Islet of Langerhans (tissue), 1 donor: ENCODE results near the gene RASGRP3.

Experiments
- FAIRE-seq: peaks from one replicate; lab custom pipeline; 2011; peaks lifted over from hg19 to GRCh38; lab: Jason Lieb, UNC

The RASGRP3 gene

DNA sequence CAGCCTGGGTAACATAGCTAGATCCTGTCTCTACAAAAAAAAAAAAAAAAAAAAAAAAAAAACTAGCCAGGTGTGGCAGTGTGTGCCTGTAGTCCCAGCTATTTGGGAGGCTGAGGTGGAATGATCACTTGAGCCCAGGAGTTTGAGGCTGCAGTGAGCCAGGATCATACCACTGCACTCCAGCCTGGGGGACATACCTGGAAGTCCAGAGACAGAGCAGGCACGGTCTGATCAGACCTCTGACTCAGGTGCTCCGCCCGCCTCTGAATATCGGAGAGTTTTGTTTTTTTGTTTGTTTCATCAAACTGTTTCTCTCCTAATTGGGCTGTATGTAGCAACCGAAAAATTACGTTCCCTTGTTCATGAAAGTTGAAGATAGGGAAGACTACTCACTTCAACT is 49.2 kb downstream of the RASGRP3 start:
- no peak for FAIRE-seq

- no peak for FAIRE-seq
Observed at GRCh38 chr2:33526132-33526531, 49.7 kb downstream of the RASGRP3 start.

- no peak for FAIRE-seq
Observed at GRCh38 chr2:33526921-33527320, 50.5 kb downstream of the RASGRP3 start.

- no peak for FAIRE-seq
Observed at GRCh38 chr2:33528441-33528950, 52.0 kb downstream of the RASGRP3 start.

DNA sequence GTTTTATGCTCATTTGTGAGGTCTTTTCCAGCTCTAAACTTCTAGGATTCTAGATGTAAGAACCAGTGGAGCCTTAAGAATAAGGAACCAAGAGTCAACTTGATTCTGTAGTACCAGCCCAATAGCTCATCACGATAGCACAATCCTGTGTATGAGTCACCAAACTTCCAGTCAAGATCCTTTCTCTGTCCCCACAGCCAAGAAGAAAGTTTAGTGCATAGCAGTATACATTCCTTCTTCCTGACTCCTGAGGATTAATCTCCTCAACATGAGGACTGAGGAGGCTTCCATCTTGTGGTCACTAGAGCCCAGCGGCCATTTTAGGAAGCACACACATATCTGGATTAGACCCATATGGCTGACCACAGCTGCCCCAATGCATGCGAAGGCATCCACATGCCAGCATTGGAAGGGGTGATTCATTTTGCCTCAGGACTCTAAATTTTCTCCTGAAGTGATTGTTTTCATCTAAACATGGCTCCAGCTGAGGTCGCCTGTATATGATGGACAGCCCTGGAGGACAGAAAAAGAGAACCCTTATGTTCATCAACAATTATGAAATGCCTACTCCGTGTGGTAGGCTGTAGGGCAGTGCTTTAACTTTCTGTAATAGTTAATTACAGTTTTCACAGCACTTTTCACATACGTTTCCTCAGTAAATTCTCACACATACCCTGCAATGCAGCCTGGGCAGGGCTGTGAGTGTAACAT is 53.5 kb downstream of the RASGRP3 start:
- FAIRE-seq: no peak

- no peak for FAIRE-seq
Observed at GRCh38 chr2:33530690-33531548, 54.5 kb downstream of the RASGRP3 start.

DNA sequence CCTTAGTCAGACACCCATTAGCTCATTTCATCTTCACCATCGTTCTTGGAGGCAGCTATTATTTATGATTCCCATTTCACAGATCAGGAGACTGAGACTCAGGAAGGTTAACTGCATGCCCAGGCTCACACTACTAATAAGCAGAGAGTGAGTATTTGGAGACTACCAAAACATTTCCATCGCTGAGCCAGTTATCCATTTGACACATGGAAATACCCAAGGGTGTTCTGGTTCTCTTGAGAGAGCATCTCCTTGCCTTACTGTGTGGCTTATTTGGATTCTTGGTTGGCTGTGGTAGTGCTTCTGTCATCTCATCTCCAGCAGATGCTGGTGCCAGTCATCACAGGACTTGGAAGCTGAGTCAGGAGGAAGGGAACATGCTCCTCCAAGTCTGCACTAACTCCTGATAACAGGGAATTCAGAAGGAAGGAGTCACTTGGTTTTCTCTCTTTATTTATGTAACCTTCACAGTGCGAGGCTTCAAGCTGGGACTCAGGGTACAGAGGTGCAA is 55.2 kb downstream of the RASGRP3 start:
- no peak for FAIRE-seq

DNA sequence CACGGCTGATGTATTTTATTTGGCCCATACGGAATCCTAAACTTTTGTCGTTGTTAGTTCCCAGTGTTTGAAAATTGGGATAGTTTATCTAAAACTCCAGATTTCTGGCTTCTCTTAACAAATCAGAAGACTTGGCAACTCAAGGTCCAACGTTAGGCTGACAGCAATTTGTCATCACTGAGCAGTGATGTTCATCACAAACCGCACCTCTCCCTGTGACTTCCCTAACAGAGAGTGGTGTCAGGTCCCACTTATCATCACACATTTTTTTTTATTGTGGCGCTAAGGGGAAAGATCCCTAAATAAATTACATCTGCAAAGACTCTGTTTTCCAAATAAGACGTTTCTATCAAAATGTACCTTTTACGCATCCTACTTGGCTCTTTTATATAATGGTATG is 55.7 kb downstream of the RASGRP3 start:
- no peak for FAIRE-seq

GRCh38 chr2:33532966-33533365 is 56.5 kb downstream of the RASGRP3 start:
- no peak for FAIRE-seq

GRCh38 chr2:33535421-33535820 is 59.0 kb downstream of the RASGRP3 start:
- FAIRE-seq: no peak

DNA sequence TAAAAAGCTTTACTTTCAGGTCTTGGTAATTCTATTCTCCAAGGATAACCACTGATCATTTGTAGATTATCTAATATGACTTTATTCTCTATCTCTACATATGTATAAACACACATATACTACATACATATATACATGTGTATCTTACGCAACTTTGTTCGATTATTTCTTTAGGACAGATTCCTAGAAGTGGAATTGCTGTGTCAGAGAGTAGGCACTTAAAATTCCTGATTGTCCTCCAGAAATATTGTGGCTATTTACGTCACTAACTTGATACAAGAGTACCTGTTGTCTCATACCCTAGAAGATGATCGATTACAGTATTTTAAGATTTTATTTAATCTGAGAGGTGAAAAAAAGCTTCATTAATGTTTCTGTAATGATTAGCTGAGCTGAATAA is 64.8 kb downstream of the RASGRP3 start:
- FAIRE-seq: no peak

DNA sequence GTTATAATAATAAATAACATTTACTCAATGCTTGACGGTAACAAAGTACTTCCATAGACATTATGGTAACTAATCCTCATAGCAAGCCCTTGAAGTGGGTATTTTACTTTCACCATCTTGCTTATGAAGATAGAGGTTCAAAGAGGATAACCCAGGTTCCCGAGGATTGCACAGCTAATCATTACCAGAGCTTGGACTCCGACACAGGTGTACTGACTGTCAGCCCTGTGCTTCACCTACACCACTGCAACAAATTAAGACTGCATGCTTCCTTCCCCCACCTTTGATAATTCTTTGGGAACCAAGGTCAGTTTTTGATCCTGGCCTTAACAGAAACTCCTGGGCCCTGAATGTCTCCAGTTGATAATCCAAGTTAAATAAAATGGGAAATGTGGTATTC is 73.8 kb downstream of the RASGRP3 start:
- FAIRE-seq: no peak

DNA sequence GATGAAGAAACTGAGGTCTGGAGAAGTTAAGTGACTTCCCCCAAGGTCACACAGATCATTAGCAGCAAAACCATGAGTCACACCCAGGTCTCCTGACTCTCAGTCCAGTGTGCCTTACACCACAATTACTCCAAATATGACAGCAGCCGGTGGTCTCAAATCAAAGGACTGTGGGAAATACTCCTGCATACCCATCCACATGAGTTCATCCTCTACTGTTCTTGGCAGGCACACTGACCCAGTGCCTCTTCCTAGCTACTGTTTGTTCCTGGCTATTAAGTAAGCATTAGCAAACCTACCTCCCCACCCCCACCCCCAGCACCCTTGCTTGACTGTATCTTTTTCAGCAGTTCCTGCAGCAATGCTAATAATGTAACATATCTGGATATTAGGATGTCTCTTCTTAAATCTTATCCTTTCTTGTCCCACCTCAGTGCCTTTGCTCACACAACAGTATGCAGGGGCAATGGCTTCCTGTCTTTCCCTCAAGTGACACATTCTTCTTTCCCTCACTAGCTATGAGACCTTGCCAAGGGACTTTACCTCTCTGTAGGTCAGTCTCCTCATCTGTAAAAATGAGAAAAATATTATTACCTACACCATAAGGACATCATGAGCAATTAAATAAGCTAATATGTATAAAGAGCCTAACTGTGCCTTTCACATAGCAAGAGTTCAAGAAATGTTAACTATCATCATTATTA is 76.5 kb downstream of the RASGRP3 start:
- FAIRE-seq: no peak

- no peak for FAIRE-seq
Observed at GRCh38 chr2:33555681-33556080, 79.2 kb downstream of the RASGRP3 start.

DNA sequence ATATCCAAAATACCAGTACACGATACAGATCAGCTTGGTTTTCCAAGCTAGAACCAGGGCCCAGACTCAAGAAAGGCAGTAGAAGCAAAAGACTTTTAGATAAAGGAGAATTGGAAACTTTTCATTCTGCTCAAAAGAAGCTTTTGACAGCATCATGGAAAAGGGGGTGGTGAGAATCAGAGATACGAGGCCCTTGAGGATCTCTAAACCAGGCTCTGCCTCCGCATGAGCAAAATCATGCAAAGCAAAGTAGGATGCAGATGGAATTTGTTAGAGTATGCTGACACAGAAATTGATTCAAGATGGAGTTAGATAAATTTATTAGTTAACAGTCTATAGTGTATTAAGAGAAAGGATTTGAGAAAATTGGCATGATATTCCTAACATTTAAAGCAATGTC is 82.9 kb downstream of the RASGRP3 start:
- FAIRE-seq: no peak

GRCh38 chr2:33560017-33560416 is 83.6 kb downstream of the RASGRP3 start:
- FAIRE-seq: no peak

- FAIRE-seq: no peak
Observed at GRCh38 chr2:33561872-33562271, 85.4 kb downstream of the RASGRP3 start.

- no peak for FAIRE-seq
Observed at GRCh38 chr2:33570681-33571080, 94.2 kb downstream of the RASGRP3 start.

GRCh38 chr2:33573657-33574056 is 97.2 kb downstream of the RASGRP3 start:
- FAIRE-seq: no peak

GRCh38 chr2:33577084-33577483 is 100.6 kb downstream of the RASGRP3 start:
- FAIRE-seq: no peak

DNA sequence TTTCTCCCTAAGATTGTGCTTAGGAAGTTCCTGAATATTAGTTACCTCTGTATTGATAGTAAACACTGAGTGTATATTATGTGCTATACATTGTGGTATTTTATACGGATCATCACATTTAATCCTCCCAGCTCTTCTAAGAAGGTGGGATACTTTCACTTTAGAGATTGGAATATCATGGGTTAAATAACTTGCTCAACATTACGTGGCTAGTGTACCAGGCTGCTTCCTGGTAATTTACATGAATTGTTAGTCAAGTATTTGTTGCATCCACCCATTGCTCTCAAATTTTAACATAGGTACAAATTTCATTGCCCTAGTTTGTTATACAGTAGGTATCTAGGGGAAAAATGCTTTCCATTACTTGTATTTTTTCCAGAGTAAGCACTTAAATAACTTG is 101.2 kb downstream of the RASGRP3 start:
- FAIRE-seq: no peak

DNA sequence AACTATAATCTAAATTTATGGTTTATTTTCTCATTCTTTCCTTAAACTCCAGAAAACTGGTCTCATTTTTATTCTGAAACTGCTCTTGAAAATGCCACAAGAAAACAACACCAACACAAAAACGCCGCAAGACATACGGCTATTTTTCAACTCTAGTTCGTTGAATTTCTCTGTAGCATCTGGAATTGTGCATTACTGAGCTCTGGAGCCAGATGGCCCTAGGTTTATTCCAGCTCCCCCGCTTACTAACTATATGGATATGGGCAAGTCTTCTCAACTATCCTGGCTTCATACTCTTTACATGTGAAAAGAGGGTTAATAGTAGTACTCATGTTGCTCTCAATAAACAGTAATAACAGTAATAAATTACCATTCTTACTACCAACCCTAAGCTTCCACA is 102.8 kb downstream of the RASGRP3 start:
- no peak for FAIRE-seq

- no peak for FAIRE-seq
Observed at GRCh38 chr2:33581872-33582271, 105.4 kb downstream of the RASGRP3 start.
